Mesothelial cell of epicardium (in vitro differentiated cells): Measurements from ENCODE around the gene ELFN1. TPM values are rescaled to one million over a fixed set of nuclear protein-coding genes. Genes with fewer than 3 reads are reported as not detected.

Experiments
- DNase-seq, 2 experiments: peaks; one replicate each; pipeline ENCODE4 v3.0.0; 2021; ENCODE audit warnings: low spot score in 2 of 2; ENCODE audit not compliant: unreplicated experiment in 2 of 2
- H3K27ac Mint-ChIP-seq: 2 replicates; pipeline ENCODE4 v1.8.0; 2021; ENCODE audit warnings: mixed read lengths
- H3K27me3 Mint-ChIP-seq: 2 replicates; pipeline ENCODE4 v1.8.0; 2021; ENCODE audit warnings: low read depth, mixed read lengths
- H3K36me3 Mint-ChIP-seq: 2 replicates; pipeline ENCODE4 v1.8.0; 2021; ENCODE audit warnings: mixed read lengths
- H3K4me1 Mint-ChIP-seq: 2 replicates; pipeline ENCODE4 v1.8.0; 2021; ENCODE audit warnings: mixed read lengths
- H3K4me3 Mint-ChIP-seq: 2 replicates; pipeline ENCODE4 v1.8.0; 2021; ENCODE audit warnings: mild to moderate bottlenecking, moderate library complexity, mixed read lengths
- H3K9me3 Mint-ChIP-seq: 2 replicates; pipeline ENCODE4 v1.8.0; 2021; ENCODE audit warnings: mixed read lengths
- total RNA-seq: library from RNA; stranded (reverse); gene quantifications from 3 replicates; pipeline ENCODE4 v1.2.1, GENCODE V29; 2021
- TF ChIP-seq, protein P1 (sequence below): fragments of 200-600 bp; sonication (generic); IDR thresholded peaks from one replicate; pipeline ENCODE4 v1.5.0; 2021; ENCODE audit warnings: antibody characterized with exemption; ENCODE audit not compliant: unreplicated experiment

Gene ELFN1
- total RNA-seq, 1 donor from 2014 or later = 13.5 TPM

GRCh38 chr7:1745576-1746490 is 75.8 kb downstream of the ELFN1 start:
- Mint-ChIP-seq H3K36me3 (peaks cover 6% of the 10 kb centered on the region), H3K4me3 (no peak overlapping the region), H3K9me3 (no peaks in the 10 kb centered on the region), H3K27me3 (peaks cover 2% of the 10 kb centered on the region), H3K4me1 (peaks cover 4% of the 10 kb centered on the region), H3K27ac (no peak overlapping the region)
- TF ChIP-seq, protein P1, sequence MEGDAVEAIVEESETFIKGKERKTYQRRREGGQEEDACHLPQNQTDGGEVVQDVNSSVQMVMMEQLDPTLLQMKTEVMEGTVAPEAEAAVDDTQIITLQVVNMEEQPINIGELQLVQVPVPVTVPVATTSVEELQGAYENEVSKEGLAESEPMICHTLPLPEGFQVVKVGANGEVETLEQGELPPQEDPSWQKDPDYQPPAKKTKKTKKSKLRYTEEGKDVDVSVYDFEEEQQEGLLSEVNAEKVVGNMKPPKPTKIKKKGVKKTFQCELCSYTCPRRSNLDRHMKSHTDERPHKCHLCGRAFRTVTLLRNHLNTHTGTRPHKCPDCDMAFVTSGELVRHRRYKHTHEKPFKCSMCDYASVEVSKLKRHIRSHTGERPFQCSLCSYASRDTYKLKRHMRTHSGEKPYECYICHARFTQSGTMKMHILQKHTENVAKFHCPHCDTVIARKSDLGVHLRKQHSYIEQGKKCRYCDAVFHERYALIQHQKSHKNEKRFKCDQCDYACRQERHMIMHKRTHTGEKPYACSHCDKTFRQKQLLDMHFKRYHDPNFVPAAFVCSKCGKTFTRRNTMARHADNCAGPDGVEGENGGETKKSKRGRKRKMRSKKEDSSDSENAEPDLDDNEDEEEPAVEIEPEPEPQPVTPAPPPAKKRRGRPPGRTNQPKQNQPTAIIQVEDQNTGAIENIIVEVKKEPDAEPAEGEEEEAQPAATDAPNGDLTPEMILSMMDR = no peak
- DNase-seq = no peak

DNA sequence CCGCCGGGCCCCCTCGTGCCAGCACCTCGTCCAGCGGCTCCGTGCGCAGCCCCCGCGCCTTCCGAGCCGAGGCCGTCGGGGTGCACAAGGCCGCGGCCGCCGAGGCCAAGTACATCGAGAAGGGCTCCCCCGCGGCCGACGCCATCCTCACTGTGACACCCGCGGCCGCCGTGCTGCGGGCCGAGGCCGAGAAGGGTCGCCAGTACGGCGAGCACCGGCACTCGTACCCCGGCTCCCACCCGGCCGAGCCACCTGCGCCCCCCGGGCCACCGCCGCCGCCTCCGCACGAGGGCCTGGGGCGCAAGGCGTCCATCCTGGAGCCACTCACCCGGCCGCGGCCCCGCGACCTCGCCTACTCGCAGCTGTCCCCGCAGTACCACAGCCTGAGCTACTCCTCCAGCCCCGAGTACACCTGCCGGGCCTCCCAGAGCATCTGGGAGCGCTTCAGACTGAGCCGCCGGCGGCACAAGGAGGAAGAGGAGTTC is 76.5 kb downstream of the ELFN1 start:
- no peaks in the 10 kb centered on the region for H3K9me3 Mint-ChIP-seq
- peaks cover 6% of the 10 kb centered on the region for H3K36me3 Mint-ChIP-seq
- peaks cover 4% of the 10 kb centered on the region for H3K4me1 Mint-ChIP-seq
- no peak for DNase-seq
- no peak overlapping the region for H3K27ac Mint-ChIP-seq
- peaks cover 2% of the 10 kb centered on the region for H3K27me3 Mint-ChIP-seq
- H3K4me3 Mint-ChIP-seq = no peak overlapping the region
- TF ChIP-seq, protein P1 = no peak

GRCh38 chr7:1747004-1747801 is 77.1 kb downstream of the ELFN1 start:
- peaks cover 6% of the 10 kb centered on the region for H3K36me3 Mint-ChIP-seq
- DNase-seq = no peak
- no peak overlapping the region for H3K4me3 Mint-ChIP-seq
- no peak overlapping the region for H3K27ac Mint-ChIP-seq
- TF ChIP-seq, protein P1 = no peak
- no peaks in the 10 kb centered on the region for H3K9me3 Mint-ChIP-seq
- H3K27me3 Mint-ChIP-seq = peaks cover 2% of the 10 kb centered on the region
- H3K4me1 Mint-ChIP-seq = peaks cover 4% of the 10 kb centered on the region

DNA sequence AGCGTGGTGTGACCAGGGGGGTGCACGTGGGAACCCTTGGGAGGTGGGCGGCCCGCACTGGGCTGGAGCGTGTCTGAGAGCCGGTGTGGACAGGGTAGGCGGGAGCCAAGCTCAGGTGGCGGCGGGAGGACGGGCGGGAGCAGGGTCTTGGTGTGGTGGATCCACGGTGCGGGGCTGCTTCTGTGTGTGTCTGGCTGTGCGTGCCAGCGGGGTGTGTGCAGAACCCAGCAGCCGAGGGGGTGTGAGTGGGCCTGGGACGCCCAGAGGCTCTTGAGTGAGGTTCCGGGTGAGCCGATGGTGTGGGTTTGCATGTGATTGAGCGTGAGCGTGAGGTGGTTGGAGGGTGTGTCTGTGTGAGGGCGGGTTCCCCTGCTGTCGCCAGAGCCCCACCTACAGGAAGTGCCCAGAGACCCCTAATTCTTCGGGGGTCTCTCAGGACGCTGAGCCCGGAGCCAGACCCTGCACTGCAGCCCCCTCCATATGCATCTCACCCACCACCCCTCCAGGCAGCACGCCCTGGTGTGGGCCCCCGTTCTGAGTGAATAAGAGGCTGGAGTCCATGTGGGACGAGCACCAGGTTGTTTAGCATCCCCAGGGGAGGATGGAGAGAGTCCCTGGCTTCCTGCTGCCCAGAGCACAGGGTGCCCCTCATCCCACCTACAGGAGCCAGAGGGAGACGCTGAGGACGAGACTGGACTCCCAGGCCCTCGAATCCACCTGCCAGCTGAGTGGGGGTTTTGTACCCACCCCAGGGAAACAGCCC is 78.2 kb downstream of the ELFN1 start:
- Mint-ChIP-seq H3K27ac (no peak overlapping the region), H3K4me1 (no peaks in the 10 kb centered on the region), H3K9me3 (no peaks in the 10 kb centered on the region), H3K27me3 (peaks cover 8% of the 10 kb centered on the region), H3K36me3 (peaks cover 6% of the 10 kb centered on the region), H3K4me3 (no peak overlapping the region)
- TF ChIP-seq, protein P1 = no peak
- DNase-seq = no peak

DNA sequence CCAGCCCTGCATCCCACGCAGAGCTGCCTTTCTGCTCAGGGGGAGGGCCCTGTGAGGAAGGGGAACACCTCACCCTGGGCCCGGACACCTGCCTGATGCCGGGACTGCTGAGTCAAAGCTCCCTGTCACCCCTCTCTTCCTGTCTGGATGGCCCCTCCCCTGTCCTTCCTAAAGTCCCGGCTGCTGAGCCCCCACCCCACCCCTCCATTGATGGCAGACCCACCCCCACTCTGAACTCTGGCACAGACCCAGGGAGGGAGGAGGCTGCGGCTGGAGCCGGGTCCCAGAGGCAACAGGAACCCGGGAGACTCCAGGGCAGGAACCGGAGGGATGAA is 78.7 kb downstream of the ELFN1 start:
- Mint-ChIP-seq H3K9me3 (no peaks in the 10 kb centered on the region), H3K27ac (no peak overlapping the region), H3K4me1 (no peaks in the 10 kb centered on the region), H3K36me3 (peaks cover 6% of the 10 kb centered on the region), H3K4me3 (no peak overlapping the region), H3K27me3 (peaks cover 11% of the 10 kb centered on the region)
- TF ChIP-seq, protein P1 = no peak
- DNase-seq = no peak
